Hematopoietic multipotent progenitor cell treated with erythropoietin and hydrocortisone succinate and interleukin-3 and kit ligand, for 17 days (in vitro differentiated cells): ENCODE results near the gene PDXDC1.
A peak's percentile ranks its signal among the peaks of the same experiment; 100 is the strongest.
"Not testable (repeated sequence)": the region's sequence is repeated elsewhere in the genome, so short reads cannot be mapped to it uniquely, and the experiment has no call there.

ENCODE experiments used
- DNase-seq: peaks from one replicate; pipeline ENCODE4 v3.0.0-alpha.2; 2015; ENCODE audit warnings: low spot score

The PDXDC1 gene

GRCh38 chr16:15132719-15133428 is 158.0 kb downstream of the PDXDC1 start:
- not testable (repeated sequence) for DNase-seq

GRCh38 chr16:15133554-15133953 is 158.7 kb downstream of the PDXDC1 start:
- DNase-seq: not testable (repeated sequence)

GRCh38 chr16:15134752-15135482 is 160.1 kb downstream of the PDXDC1 start:
- DNase-seq: not testable (repeated sequence)

GRCh38 chr16:15135483-15136360 is 160.9 kb downstream of the PDXDC1 start:
- peak; percentile 26 for DNase-seq

- not testable (repeated sequence) for DNase-seq
Observed at GRCh38 chr16:15137514-15137913, 162.7 kb downstream of the PDXDC1 start.

GRCh38 chr16:15140444-15141365 is 165.9 kb downstream of the PDXDC1 start:
- DNase-seq: not testable (repeated sequence)

GRCh38 chr16:15141586-15141985 is 166.8 kb downstream of the PDXDC1 start:
- DNase-seq: no peak

GRCh38 chr16:15142107-15142890 is 167.5 kb downstream of the PDXDC1 start:
- not testable (repeated sequence) for DNase-seq

GRCh38 chr16:15142891-15143600 is 168.2 kb downstream of the PDXDC1 start:
- DNase-seq: not testable (repeated sequence)

- not testable (repeated sequence) for DNase-seq
Observed at GRCh38 chr16:15143601-15144091, 168.8 kb downstream of the PDXDC1 start.

- DNase-seq: not testable (repeated sequence)
Observed at GRCh38 chr16:15144092-15144631, 169.3 kb downstream of the PDXDC1 start.

- not testable (repeated sequence) for DNase-seq
Observed at GRCh38 chr16:15144781-15145417, 170.1 kb downstream of the PDXDC1 start.

- not testable (repeated sequence) for DNase-seq
Observed at GRCh38 chr16:15145418-15146263, 170.8 kb downstream of the PDXDC1 start.

GRCh38 chr16:15146264-15146662 is 171.4 kb downstream of the PDXDC1 start:
- not testable (repeated sequence) for DNase-seq

- DNase-seq: not testable (repeated sequence)
Observed at GRCh38 chr16:15148831-15149230, 174.0 kb downstream of the PDXDC1 start.

GRCh38 chr16:15149260-15149659 is 174.4 kb downstream of the PDXDC1 start:
- DNase-seq: not testable (repeated sequence)

GRCh38 chr16:15154005-15154404 is 179.2 kb downstream of the PDXDC1 start:
- DNase-seq: not testable (repeated sequence)
